K562 (cell line): ENCODE measurements around the gene RFPL3. TPM values are rescaled to one million over a fixed set of nuclear protein-coding genes. Genes with fewer than 3 reads are reported as not detected.

Source experiments
- ATAC-seq: fragments of 200-7000 bp; cut with Tn5 transposase; 3 replicates; pipeline ENCODE4 v1.9.1; 2020; ENCODE audit warnings: moderate library complexity
- BruUV-seq: library from RNA; stranded (reverse); fragments of 400-500 nt; replicated peaks from 2 replicates; lab custom pipeline; 2021; lab: Mats Ljungman, UMichigan
- CTCF ChIA-PET: fragments of 300-600 bp; formaldehyde crosslinking; extraction: SDS; loops from one replicate; lab custom pipeline; 2021; ENCODE audit warnings: low intra/inter-chr PET ratio; lab: Yijun Ruan, JAX
- POLR2A ChIA-PET: fragments of 300-600, 350-650 bp; sonication (Branson Sonifier 250); formaldehyde crosslinking; extraction: SDS; loops from one replicate; lab custom pipeline; 2021; ENCODE audit warnings: antibody characterized with exemption, inconsistent platforms; lab: Yijun Ruan, JAX
- DNase-seq, 4 experiments: peaks; one replicate each; pipeline versions ENCODE4 v3.0.0 to v3.0.0-alpha.2; 2011 to 2018; ENCODE audit warnings: low spot score in 3 of 4, mixed read lengths in 3 of 4; ENCODE audit errors: extremely low read depth in 1 of 4
- FAIRE-seq: peaks from 2 replicates; lab custom pipeline; 2011; peaks lifted over from hg19 to GRCh38; lab: Jason Lieb, UNC
- H2AFZ ChIP-seq: 2 replicates; pipeline ENCODE4 v1.6.0; 2011; ENCODE audit warnings: low read depth, low read length, control low read depth, inconsistent platforms
- H3K27ac ChIP-seq: fragments of 200-600 bp; 3 replicates; pipeline ENCODE4 v1.8.0; 2011; ENCODE audit warnings: low read depth, mild to moderate bottlenecking, control low read depth, inconsistent platforms, low read length, moderate library complexity, mixed read lengths; ENCODE audit errors: extremely low read depth
- H3K27me3 ChIP-seq, 2 experiments: fragments of 300-600 bp in 1 of 2; 2 replicates in 1 of 2; 3 replicates in 1 of 2; pipeline versions ENCODE4 v1.6.0 to v1.8.0; 2011; ENCODE audit warnings: inconsistent platforms in 2 of 2, low read length in 2 of 2, mild to moderate bottlenecking in 1 of 2, mixed read lengths in 1 of 2, moderate library complexity in 1 of 2; ENCODE audit not compliant: control insufficient read depth in 2 of 2, insufficient read depth in 2 of 2
- H3K36me3 ChIP-seq: fragments of 300-600 bp; 3 replicates; pipeline ENCODE4 v1.8.0; 2011; ENCODE audit warnings: mild to moderate bottlenecking, low read length, inconsistent platforms; ENCODE audit not compliant: control insufficient read depth, insufficient read depth
- H3K4me1 ChIP-seq, 2 experiments: fragments of 200-600 bp in 1 of 2; replicated peaks in 1 of 2; 2 replicates in 1 of 2; 3 replicates in 1 of 2; pipeline versions ENCODE4 v1.5.1 to v1.8.0; 2011; ENCODE audit warnings: inconsistent platforms in 2 of 2, low read length in 2 of 2, mild to moderate bottlenecking in 1 of 2, mixed read lengths in 1 of 2, moderate library complexity in 1 of 2; ENCODE audit not compliant: control insufficient read depth in 2 of 2, insufficient read depth in 2 of 2
- H3K4me2 ChIP-seq: 2 replicates; pipeline ENCODE4 v1.6.1; 2011; ENCODE audit warnings: low read length, control low read depth, inconsistent platforms, mixed read lengths; ENCODE audit not compliant: insufficient read depth
- H3K4me3 ChIP-seq: fragments of 200-600 bp; sonication (generic), shearing (Covaris generic); 2 replicates; pipeline ENCODE4 v1.5.1; 2016; ENCODE audit warnings: control low read depth, inconsistent platforms
- H3K79me2 ChIP-seq: fragments of 200-600 bp; 3 replicates; pipeline ENCODE4 v1.8.0; 2011; ENCODE audit warnings: low read length, inconsistent platforms; ENCODE audit not compliant: control insufficient read depth, insufficient read depth
- H3K9ac ChIP-seq, 2 experiments: 2 replicates each; pipeline versions ENCODE4 v1.6.0 to v1.6.1; 2011; ENCODE audit warnings: low read depth in 2 of 2, low read length in 2 of 2, control low read depth in 1 of 2, inconsistent platforms in 1 of 2, mild to moderate bottlenecking in 1 of 2, mixed read lengths in 1 of 2; ENCODE audit not compliant: insufficient read depth in 1 of 2
- H3K9me1 ChIP-seq: one replicate; pipeline ENCODE4 v1.6.0; 2011; ENCODE audit warnings: inconsistent platforms, mild to moderate bottlenecking, low read length, moderate library complexity; ENCODE audit not compliant: control insufficient read depth, insufficient read depth
- H3K9me3 ChIP-seq: replicated peaks from 2 replicates; pipeline ENCODE4 v1.5.1; 2011; ENCODE audit warnings: low read depth, low read length, inconsistent platforms; ENCODE audit not compliant: control insufficient read depth, insufficient read depth
- H4K20me1 ChIP-seq: replicated peaks from 2 replicates; pipeline ENCODE4 v1.6.1; 2011; ENCODE audit warnings: low read length, inconsistent platforms, mixed read lengths; ENCODE audit not compliant: control insufficient read depth, insufficient read depth
- HNRNPK ChIP-seq: fragments of 200-400 bp; formaldehyde crosslinking; IDR thresholded peaks from one replicate; pipeline ENCODE4 v1.6.1; 2018; ENCODE audit warnings: mild to moderate bottlenecking, low read depth, low read length; ENCODE audit not compliant: poor library complexity, severe bottlenecking
- KLF10 ChIP-seq: fragments of 250-450 bp; sonication (Bioruptor Pico); IDR thresholded peaks from 2 replicates; pipeline ENCODE4 v1.6.1; 2021; ENCODE audit warnings: matching md5 sums
- LARP7 ChIP-seq: fragments of 450-650 bp; IDR thresholded peaks from 2 replicates; pipeline ENCODE4 v1.6.1; 2016
- POLR3G ChIP-seq: IDR thresholded peaks from 2 replicates; pipeline ENCODE4 v1.6.1; 2011; ENCODE audit not compliant: insufficient read length, insufficient replicate concordance; ENCODE audit errors: extremely low read depth
- RUNX1 ChIP-seq: sonication (generic); IDR thresholded peaks from 2 replicates; pipeline ENCODE4 v1.6.1; 2016; ENCODE audit warnings: antibody characterized with exemption, low read depth
- SMAD2 ChIP-seq: fragments of 150-350 bp; IDR thresholded peaks from 2 replicates; pipeline ENCODE4 v1.6.1; 2014; ENCODE audit warnings: low read depth, mild to moderate bottlenecking, low read length
- TAF7 ChIP-seq: fragments of 450-650 bp; IDR thresholded peaks from 2 replicates; pipeline ENCODE4 v1.6.1; 2016; ENCODE audit warnings: missing genetic modification characterization, missing compliant biosample characterization
- ZKSCAN3 ChIP-seq: fragments of 250-450 bp; sonication (Bioruptor Pico); IDR thresholded peaks from 2 replicates; pipeline ENCODE4 v1.4.0; 2020
- ZNF384 ChIP-seq: IDR thresholded peaks from 2 replicates; pipeline ENCODE4 v1.6.1; 2012; ENCODE audit warnings: low read depth, low read length, improper control_type of control experiment
- WGBS: fragments of 100-300 bp; shearing (Covaris generic); methylation state at CpG from one replicate; pipeline ENCODE4 v1.1.6; 2016; ENCODE audit warnings: low coverage, mixed read lengths; ENCODE audit not compliant: insufficient coverage; ENCODE audit errors: missing lambda C conversion rate; 5-methylcytosine and 5-hydroxymethylcytosine counted together
- in situ Hi-C: fragments of 300-500 bp; cut with MboI; formaldehyde crosslinking; loops from 4 replicates; pipeline ENCODE4 v1.15.0; 2018; ENCODE audit warnings: inconsistent platforms, mixed read lengths
- intact Hi-C: fragments of 100-400 bp; cut with micrococcal nuclease; formaldehyde crosslinking; loops from 2 replicates; pipeline ENCODE4 v1.14.2; 2022
- polyA plus RNA-seq, 8 experiments: library from polyadenylated mRNA; depleted of rRNA in 4 of 8; stranded (reverse) in 5 of 8; unstranded in 3 of 8; fragments of >200 nt; fragmentation: Nextera tagmentation in 2 of 8; fragmentation: Illumina TruSeq in 1 of 8; extraction: Ambion mirVana in 2 of 8; extraction: Trizol in 1 of 8; gene quantifications; 2 replicates each; pipeline versions ENCODE4 v1.2.1 to v1.2.3, GENCODE V29; 2011 to 2014; ENCODE audit warnings: inconsistent platforms in 1 of 8, missing spikeins in 1 of 8
- total RNA-seq, 7 experiments: library from RNA; depleted of rRNA in 6 of 7; stranded (reverse); fragments of >200 nt in 6 of 7; fragmentation: Illumina TruSeq in 2 of 7; extraction: Trizol in 2 of 7; gene quantifications; 2 replicates each; pipeline versions ENCODE4 v1.2.1 to v1.2.3, GENCODE V29; 2011 to 2021; ENCODE audit warnings: low replicate concordance in 1 of 7
- TF ChIP-seq, protein P1 (sequence below): fragments of 250-450 bp; sonication (Bioruptor Pico); IDR thresholded peaks from 2 replicates; pipeline ENCODE4 v1.4.0; 2020; ENCODE audit warnings: borderline replicate concordance
- TF ChIP-seq, protein P2 (sequence below), 2 experiments: fragments of 450-650 bp; IDR thresholded peaks; 2 replicates each; pipeline ENCODE4 v1.6.1; 2016; ENCODE audit warnings: mild to moderate bottlenecking in 2 of 2, borderline replicate concordance in 1 of 2, low read depth in 1 of 2, moderate library complexity in 1 of 2
- TF ChIP-seq, protein P3 (sequence below): fragments of 250-450 bp; sonication (Bioruptor Pico); IDR thresholded peaks from 2 replicates; pipeline ENCODE4 v1.5.0; 2021

The RFPL3 gene
- total and polyA plus RNA-seq, 9 of the 15 experiments (the other 6 are each of a cell fraction or from before 2014, with no cell fraction given) = not detected

DNA sequence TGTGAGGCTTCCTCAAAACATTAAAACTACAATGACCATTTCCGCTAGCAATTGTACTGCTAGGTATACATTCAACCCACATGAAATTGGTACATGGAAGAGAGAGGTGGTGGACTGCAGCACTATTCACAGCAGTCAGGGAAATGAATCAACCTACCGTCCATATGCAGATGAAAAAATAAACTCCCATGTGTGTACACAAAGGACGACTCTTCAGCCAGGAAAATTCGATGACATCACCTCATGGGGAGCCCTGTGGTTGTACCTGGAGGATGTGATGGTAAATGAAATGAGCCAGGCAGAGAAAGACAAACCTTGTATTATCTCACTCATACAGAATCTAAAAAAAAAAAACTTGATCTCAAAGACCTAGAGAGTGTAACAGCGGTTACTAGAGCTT is 23.3 kb downstream of the RFPL3 start:
- intact Hi-C loops (loop anchor here (5.0 kb wide), 1 partner anchor 91 kb away; the partner anchor contains the start of gene FBXO7), in situ Hi-C loops (no loop called here)
- BruUV-seq = no TSS peak
- CTCF ChIA-PET = no interaction called here
- Histone ChIP-seq H3K9me3 (no peaks in the 10 kb centered on the region), H3K27ac (no peak overlapping the region), H3K9me1 (no peaks in the 10 kb centered on the region), H2AFZ (no peak overlapping the region), H3K4me2 (no peak overlapping the region), H3K36me3 (peaks cover 4% of the 10 kb centered on the region; the same call in 1 of the 3 replicates), H3K79me2 (no peaks in the 10 kb centered on the region), H3K4me3 (no peak overlapping the region), H3K27me3 (no peaks in the 10 kb centered on the region), H4K20me1 (no peaks in the 10 kb centered on the region; the same call in 1 of the 2 replicates), H3K4me1 (peaks cover 0 to 8% of the 10 kb centered on the region in 2 experiments; a peak in 3 of 5 replicates), H3K9ac (no peak overlapping the region)
- WGBS = 30% methylated on average over 5 of the region's 5 CpGs
- no peak for FAIRE-seq
- POLR2A ChIA-PET = no interaction called here
- TF ChIP-seq TAF7 (tag) = no peak
- TF ChIP-seq ZNF384 = no peak
- no peak for TF ChIP-seq SMAD2
- TF ChIP-seq, protein P1, sequence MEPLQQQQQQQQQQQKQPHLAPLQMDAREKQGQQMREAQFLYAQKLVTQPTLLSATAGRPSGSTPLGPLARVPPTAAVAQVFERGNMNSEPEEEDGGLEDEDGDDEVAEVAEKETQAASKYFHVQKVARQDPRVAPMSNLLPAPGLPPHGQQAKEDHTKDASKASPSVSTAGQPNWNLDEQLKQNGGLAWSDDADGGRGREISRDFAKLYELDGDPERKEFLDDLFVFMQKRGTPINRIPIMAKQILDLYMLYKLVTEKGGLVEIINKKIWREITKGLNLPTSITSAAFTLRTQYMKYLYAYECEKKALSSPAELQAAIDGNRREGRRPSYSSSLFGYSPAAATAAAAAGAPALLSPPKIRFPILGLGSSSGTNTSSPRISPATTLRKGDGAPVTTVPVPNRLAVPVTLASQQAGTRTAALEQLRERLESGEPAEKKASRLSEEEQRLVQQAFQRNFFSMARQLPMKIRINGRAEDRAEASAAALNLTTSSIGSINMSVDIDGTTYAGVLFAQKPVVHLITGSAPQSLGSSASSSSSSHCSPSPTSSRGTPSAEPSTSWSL (CRISPR knock-in tag) = no peak
- TF ChIP-seq LARP7 = no peak
- TF ChIP-seq POLR3G = no peak
- TF ChIP-seq, protein P2, sequence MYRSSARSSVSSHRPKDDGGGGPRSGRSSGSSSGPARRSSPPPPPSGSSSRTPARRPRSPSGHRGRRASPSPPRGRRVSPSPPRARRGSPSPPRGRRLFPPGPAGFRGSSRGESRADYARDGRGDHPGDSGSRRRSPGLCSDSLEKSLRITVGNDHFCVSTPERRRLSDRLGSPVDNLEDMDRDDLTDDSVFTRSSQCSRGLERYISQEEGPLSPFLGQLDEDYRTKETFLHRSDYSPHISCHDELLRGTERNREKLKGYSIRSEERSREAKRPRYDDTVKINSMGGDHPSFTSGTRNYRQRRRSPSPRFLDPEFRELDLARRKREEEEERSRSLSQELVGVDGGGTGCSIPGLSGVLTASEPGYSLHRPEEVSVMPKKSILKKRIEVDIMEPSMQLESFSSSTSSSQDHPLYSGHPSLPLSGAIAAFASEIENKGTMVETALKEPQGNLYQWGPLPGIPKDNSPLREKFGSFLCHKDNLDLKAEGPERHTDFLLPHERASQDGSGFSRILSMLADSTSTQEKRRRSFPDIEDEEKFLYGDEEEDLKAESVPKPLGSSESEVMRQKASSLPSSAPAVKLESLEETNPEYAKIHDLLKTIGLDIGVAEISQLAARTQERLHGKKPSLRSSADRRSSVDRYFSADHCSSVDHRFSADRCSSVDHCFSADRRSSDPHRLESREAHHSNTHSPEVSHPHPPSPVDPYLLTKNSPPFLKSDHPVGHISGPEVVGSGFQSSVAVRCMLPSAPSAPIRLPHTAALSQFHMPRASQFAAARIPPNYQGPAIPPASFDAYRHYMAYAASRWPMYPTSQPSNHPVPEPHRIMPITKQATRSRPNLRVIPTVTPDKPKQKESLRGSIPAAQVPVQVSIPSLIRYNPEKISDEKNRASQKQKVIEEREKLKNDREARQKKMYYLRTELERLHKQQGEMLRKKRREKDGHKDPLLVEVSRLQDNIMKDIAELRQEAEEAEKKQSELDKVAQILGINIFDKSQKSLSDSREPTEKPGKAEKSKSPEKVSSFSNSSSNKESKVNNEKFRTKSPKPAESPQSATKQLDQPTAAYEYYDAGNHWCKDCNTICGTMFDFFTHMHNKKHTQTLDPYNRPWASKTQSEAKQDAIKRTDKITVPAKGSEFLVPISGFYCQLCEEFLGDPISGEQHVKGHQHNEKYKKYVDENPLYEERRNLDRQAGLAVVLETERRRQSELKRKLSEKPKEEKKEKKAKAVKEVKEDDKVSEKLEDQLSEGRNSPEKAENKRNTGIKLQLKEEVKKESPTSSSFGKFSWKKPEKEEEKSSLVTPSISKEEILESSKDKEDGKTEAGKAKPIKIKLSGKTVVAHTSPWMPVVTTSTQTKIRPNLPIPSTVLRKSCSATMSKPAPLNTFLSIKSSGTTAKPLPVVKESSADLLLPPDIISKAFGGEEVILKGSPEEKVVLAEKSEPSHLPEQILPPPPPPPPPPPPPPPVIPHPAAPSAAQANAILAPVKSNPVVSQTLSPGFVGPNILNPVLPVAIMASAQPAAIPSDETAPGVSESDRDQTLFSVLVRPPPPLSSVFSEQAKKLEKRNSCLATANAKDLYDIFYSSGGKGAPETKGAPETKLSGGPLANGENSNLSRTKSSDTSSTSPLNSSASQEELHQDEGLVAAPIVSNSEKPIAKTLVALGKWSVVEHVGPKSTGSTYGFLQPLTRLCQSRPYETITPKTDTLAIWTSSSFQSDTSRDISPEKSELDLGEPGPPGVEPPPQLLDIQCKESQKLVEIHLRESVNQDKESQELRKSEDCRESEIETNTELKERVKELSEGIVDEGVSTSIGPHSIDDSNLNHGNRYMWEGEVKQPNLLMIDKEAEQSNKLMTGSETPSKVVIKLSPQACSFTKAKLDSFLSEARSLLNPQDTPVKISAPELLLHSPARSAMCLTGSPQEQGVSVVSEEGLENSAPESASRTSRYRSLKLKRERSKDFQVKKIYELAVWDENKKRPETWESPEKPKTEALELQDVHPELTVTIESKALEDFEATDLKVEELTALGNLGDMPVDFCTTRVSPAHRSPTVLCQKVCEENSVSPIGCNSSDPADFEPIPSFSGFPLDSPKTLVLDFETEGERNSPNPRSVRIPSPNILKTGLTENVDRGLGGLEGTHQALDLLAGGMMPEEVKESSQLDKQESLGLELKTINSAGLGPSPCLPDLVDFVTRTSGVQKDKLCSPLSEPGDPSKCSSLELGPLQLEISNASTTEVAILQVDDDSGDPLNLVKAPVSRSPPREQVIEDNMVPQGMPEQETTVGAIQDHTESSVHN (IDR thresholded peaks at IDR 0.05; ENCODE audit: borderline replicate concordance in 1 of 2, low read depth in 1 of 2) = no peak
- no peak for TF ChIP-seq ZKSCAN3 (CRISPR knock-in tag)
- no peak for TF ChIP-seq RUNX1
- TF ChIP-seq HNRNPK = no peak
- TF ChIP-seq, protein P3, sequence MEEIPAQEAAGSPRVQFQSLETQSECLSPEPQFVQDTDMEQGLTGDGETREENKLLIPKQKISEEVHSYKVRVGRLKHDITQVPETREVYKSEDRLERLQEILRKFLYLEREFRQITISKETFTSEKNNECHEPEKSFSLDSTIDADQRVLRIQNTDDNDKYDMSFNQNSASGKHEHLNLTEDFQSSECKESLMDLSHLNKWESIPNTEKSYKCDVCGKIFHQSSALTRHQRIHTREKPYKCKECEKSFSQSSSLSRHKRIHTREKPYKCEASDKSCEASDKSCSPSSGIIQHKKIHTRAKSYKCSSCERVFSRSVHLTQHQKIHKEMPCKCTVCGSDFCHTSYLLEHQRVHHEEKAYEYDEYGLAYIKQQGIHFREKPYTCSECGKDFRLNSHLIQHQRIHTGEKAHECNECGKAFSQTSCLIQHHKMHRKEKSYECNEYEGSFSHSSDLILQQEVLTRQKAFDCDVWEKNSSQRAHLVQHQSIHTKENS (CRISPR knock-in tag) = no peak
- TF ChIP-seq KLF10 = no peak
- no peak for ATAC-seq
- DNase-seq = no peak
